Measurements from ENCODE around the gene C1QL1.

DNA sequence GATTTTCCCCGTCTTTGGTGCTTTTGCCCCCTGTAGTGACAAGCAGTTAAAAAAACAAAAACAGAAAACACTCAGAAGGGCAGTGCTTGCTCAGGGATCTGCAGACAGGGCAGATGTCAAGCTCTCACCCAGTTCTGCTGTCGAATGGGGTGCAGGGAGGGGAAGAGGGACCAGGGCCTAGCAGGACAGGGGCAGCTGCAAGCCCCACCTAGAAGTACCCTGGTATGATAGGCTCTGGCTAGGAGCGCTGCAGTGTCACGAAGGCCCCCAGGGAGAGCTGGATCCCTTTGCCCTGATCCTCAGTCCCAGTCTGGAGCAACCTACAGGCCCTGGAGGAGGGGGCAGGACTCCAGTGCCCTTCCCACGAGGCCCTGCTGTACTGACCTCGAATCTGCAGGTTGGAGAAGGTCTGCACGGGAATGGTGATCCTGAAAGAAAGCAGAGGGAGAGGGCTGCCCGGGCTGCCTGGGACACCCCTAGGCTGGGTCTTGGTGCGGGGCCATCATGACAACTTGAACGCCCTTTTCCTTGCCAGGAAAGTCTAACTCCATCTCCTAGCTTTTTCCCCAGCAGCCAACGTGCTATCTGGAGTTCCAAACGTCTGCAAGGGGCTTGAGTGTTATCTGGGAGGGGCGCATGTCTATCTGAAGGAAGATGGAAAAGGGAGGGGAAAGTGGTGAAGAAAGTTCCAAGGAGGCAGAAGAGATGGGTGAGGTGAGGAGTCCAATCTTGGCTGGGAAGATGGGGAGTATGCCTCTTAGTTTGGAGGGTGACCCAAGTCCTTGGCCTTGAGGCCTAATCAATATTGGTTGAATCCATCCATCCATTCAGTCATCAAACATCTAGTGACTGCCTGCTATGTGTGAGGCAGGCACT is 57.6 kb downstream of the C1QL1 start:
- TF ChIP-seq CTCF (IDR thresholded peaks at IDR 0.05; ENCODE audit: low read length) (no peak), EZH2 (IDR thresholded peaks at IDR 0.05; ENCODE audit: borderline replicate concordance, low read length) (no peak)

Data from OCI-LY1 (cell line).